ENCODE data around the gene CBFA2T3. TPM values are rescaled to one million over a fixed set of nuclear protein-coding genes. Genes with fewer than 3 reads are reported as not detected.

CBFA2T3 gene
- total and polyA plus RNA-seq, 2 of the 8 experiments (the other 6 are each of a cell fraction or from before 2014, with no cell fraction given): 0.51 to 1.3 TPM

- Histone ChIP-seq H3K27ac (ENCODE audit: low read depth, low read length) (no peak overlapping the region), H3K23ac (ENCODE audit: insufficient read length) (no peak overlapping the region), H3K79me2 (ENCODE audit: control insufficient read depth in 1 of 2, insufficient read depth in 2 of 2, low read length in 2 of 2) (no peaks in the 10 kb centered on the region), H3K9me3 (ENCODE audit: insufficient read depth in 2 of 2, low read depth in 1 of 2, low read length in 1 of 2) (no peaks in the 10 kb centered on the region), H3K27me3 (replicated peaks in 1 of 4; ENCODE audit: control insufficient read depth in 3 of 4, extremely low read depth in 1 of 4, insufficient read depth in 3 of 4, low read length in 3 of 4) (no peaks in the 10 kb centered on the region), H2BK12ac (ENCODE audit: low read depth, low read length) (peak overlapping the region; percentile 27; the same call in 1 of the 2 replicates), H3K4ac (replicated peaks; ENCODE audit: insufficient read length, low read depth, low read length) (no peak overlapping the region), H3K9ac (replicated peaks in 1 of 4; ENCODE audit: extremely low read depth in 1 of 4, low read depth in 3 of 4, low read length in 3 of 4) (no peak overlapping the region), H3K4me2 (ENCODE audit: insufficient read depth in 1 of 2, low read depth in 2 of 2, low read length in 2 of 2) (peak overlapping the region in 1 of 2 experiments; percentile 1; a peak in 1 of 4 replicates), H3K14ac (ENCODE audit: insufficient read length) (no peak overlapping the region), H3K18ac (ENCODE audit: extremely low read depth, low read length) (no peak overlapping the region), H4K8ac (ENCODE audit: extremely low read depth, insufficient read depth, low read length) (no peak overlapping the region), H2AFZ (ENCODE audit: low read length) (no peak overlapping the region), H3K23me2 (ENCODE audit: low read depth, low read length) (no peaks in the 10 kb centered on the region), H4K20me1 (replicated peaks in 1 of 2; ENCODE audit: control insufficient read depth in 1 of 2, insufficient read depth in 2 of 2, low read length in 2 of 2) (peaks cover 0 to 4% of the 10 kb centered on the region in 2 experiments), H2BK5ac (ENCODE audit: low read depth, low read length) (no peak overlapping the region; the same call in 1 of the 2 replicates), H3K4me3 (ENCODE audit: extremely low read depth in 1 of 4, insufficient read depth in 2 of 4, low read depth in 3 of 4, low read length in 4 of 4) (no peak overlapping the region), H3K56ac (replicated peaks; ENCODE audit: insufficient read length, low read depth, low read length) (no peak overlapping the region), H2AK5ac (ENCODE audit: low read depth, low read length) (no peak overlapping the region), H4K5ac (ENCODE audit: insufficient read length, low read depth, low read length) (no peak overlapping the region), H2BK120ac (replicated peaks; ENCODE audit: low read depth, low read length) (no peak overlapping the region), H4K91ac (replicated peaks; ENCODE audit: insufficient read length, low read length) (no peak overlapping the region), H3K36me3 (ENCODE audit: control insufficient read depth in 2 of 4, insufficient read depth in 4 of 4, low read length in 3 of 4) (no peaks in the 10 kb centered on the region), H3K4me1 (replicated peaks in 1 of 4; ENCODE audit: control insufficient read depth in 3 of 4, insufficient read depth in 4 of 4, low read length in 3 of 4) (peaks cover 0 to 8% (median 4%) of the 10 kb centered on the region in 4 experiments; a peak in 3 of 7 replicates), H3K79me1 (ENCODE audit: low read depth, low read length) (no peaks in the 10 kb centered on the region), H2BK20ac (ENCODE audit: low read length) (no peak overlapping the region), H2BK15ac (ENCODE audit: low read length) (no peak overlapping the region)
- CTCF ChIA-PET (ENCODE audit: partially characterized antibody): interaction anchor here (0.6 to 1.4 kb wide), 4 partner anchors 30 to 225 kb away, joined by 3 read pairs; no protein-coding TSS in a partner anchor
- DNase-seq (ENCODE audit: low read depth in 1 of 2, low spot score in 2 of 2): no peak
- 84% methylated on average over 14 of the region's 16 CpGs; no CpG with 5 or more reads in 1 of the 2 experiments for WGBS, 2 experiments (ENCODE audit: extremely low coverage in 1 of 2, insufficient coverage in 1 of 2, insufficient read length in 1 of 2, insufficient replicate concordance in 2 of 2, low coverage in 1 of 2, low lambda C conversion rate in 2 of 2, missing lambda C conversion rate in 1 of 2)
- FAIRE-seq: no peak
- POLR2A ChIA-PET (ENCODE audit: partially characterized antibody): interaction anchor here (0.9 to 1.3 kb wide), 2 partner anchors 9 to 49 kb away, joined by 4 to 5 read pairs; partner anchors contain the start of gene TRAPPC2L
- TF ChIP-seq RBBP5 (IDR thresholded peaks at IDR 0.05; ENCODE audit: borderline replicate concordance, low read depth, low read length) (no peak), TEAD4 (IDR thresholded peaks at IDR 0.05; ENCODE audit: low read depth, low read length) (no peak), NANOG (IDR thresholded peaks at IDR 0.05; ENCODE audit: insufficient read depth, low read depth, low read length, poor library complexity, severe bottlenecking) (no peak), SP4 (IDR thresholded peaks at IDR 0.05; ENCODE audit: low read length) (no peak), E2F6 (IDR thresholded peaks at IDR 0.05) (no peak), GTF2F1 (IDR thresholded peaks at IDR 0.05; ENCODE audit: borderline replicate concordance, low read depth, low read length) (no peak), BRCA1 (IDR thresholded peaks at IDR 0.05; ENCODE audit: low read depth, low read length) (no peak), TBP (IDR thresholded peaks at IDR 0.05; ENCODE audit: low read depth, low read length) (no peak), EP300 (IDR thresholded peaks at IDR 0.05; ENCODE audit: borderline replicate concordance in 1 of 2, low read depth in 2 of 2, low read length in 2 of 2) (no peak), CTBP2 (IDR thresholded peaks at IDR 0.05; ENCODE audit: borderline replicate concordance, insufficient read depth, insufficient read length, low read length) (no peak), RXRA (IDR thresholded peaks at IDR 0.05; ENCODE audit: insufficient read depth, low read depth, low read length) (no peak)
Measured at GRCh38 chr16:88906020-88906419, 71.0 kb downstream of the CBFA2T3 start.
